ENCODE results near the gene SIRT5.
A peak's percentile ranks its signal among the peaks of the same experiment; 100 is the strongest.

Gene SIRT5

GRCh38 chr6:13553646-13554045 is 20.8 kb upstream of the SIRT5 start:
- no peak for DNase-seq

- no peak for DNase-seq
These were observed 19.5 kb upstream of the SIRT5 start for GRCh38 chr6:13554929-13555333.

GRCh38 chr6:13557841-13558240 is 16.6 kb upstream of the SIRT5 start:
- no peak for DNase-seq

GRCh38 chr6:13558718-13559117 is 15.7 kb upstream of the SIRT5 start:
- DNase-seq: no peak

- DNase-seq: no peak
These were observed 15.2 kb upstream of the SIRT5 start for GRCh38 chr6:13559251-13559650.

- DNase-seq: no peak
These were observed 14.3 kb upstream of the SIRT5 start for GRCh38 chr6:13559968-13560650.

- DNase-seq: no peak
These were observed 13.8 kb upstream of the SIRT5 start for GRCh38 chr6:13560651-13561044.

- peak; percentile 51 for DNase-seq
These were observed 12.7 kb upstream of the SIRT5 start for GRCh38 chr6:13561624-13562267.

- DNase-seq: no peak
These were observed 11.4 kb upstream of the SIRT5 start for GRCh38 chr6:13563009-13563408.

GRCh38 chr6:13565921-13566320 is 8.5 kb upstream of the SIRT5 start:
- no peak for DNase-seq

- DNase-seq: no peak
These were observed 7.9 kb upstream of the SIRT5 start for GRCh38 chr6:13566500-13566899.

- no peak for DNase-seq
These were observed 5.4 kb upstream of the SIRT5 start for GRCh38 chr6:13568970-13569369.

GRCh38 chr6:13572240-13572639 is 2.2 kb upstream of the SIRT5 start:
- DNase-seq: no peak

GRCh38 chr6:13572951-13573654 is 1.3 kb upstream of the SIRT5 start:
- no peak for DNase-seq

GRCh38 chr6:13573669-13574110 is 711 bp upstream of the SIRT5 start:
- peak; percentile 23 to 52 for DNase-seq

- DNase-seq: peak; percentile 90 to 95
These were observed 241 bp upstream of the SIRT5 start for GRCh38 chr6:13574149-13574570.

GRCh38 chr6:13575377-13575775 is 975 bp downstream of the SIRT5 start:
- DNase-seq: no peak

GRCh38 chr6:13576017-13576416 is 1.6 kb downstream of the SIRT5 start:
- no peak for DNase-seq

GRCh38 chr6:13577926-13578325 is 3.5 kb downstream of the SIRT5 start:
- DNase-seq: no peak

- DNase-seq: peak; percentile 31 to 34
These were observed 5.5 kb downstream of the SIRT5 start for GRCh38 chr6:13579911-13580310.

GRCh38 chr6:13581700-13582229 is 7.4 kb downstream of the SIRT5 start:
- peak; percentile 18 to 32 for DNase-seq

- DNase-seq: no peak
These were observed 12.5 kb downstream of the SIRT5 start for GRCh38 chr6:13586603-13587542.

Measured in inflammatory macrophage (primary cell).